ENCODE data around the gene NCBP1.

Gene NCBP1

GRCh38 chr9:97721396-97721795 lies 87.8 kb downstream of the NCBP1 start:
- no peak for DNase-seq

- DNase-seq: no peak
These were observed 88.7 kb downstream of the NCBP1 start for GRCh38 chr9:97722331-97722730.

Data from effector CD4-positive, alpha-beta T cell (primary cell).